GM23338 (cell line): ENCODE data around the gene AMIGO1. TPM values are rescaled to one million over a fixed set of nuclear protein-coding genes. Genes with fewer than 3 reads are reported as not detected.

Source experiments
- ATAC-seq: fragments of 200-7000 bp; cut with Tn5 transposase; 3 replicates; pipeline ENCODE4 v1.9.1; 2020
- DNase-seq: peaks from one replicate; pipeline ENCODE4 v3.0.0-alpha.2; 2015; ENCODE audit warnings: low spot score
- H2AFZ ChIP-seq: fragments of 200-600 bp; sonication (generic); 2 replicates; pipeline ENCODE4 v1.8.0; 2016; ENCODE audit warnings: antibody characterized with exemption, mild to moderate bottlenecking, moderate library complexity
- H3F3A ChIP-seq: fragments of 200-600 bp; sonication (generic); replicated peaks from 2 replicates; pipeline ENCODE4 v1.8.0; 2017; ENCODE audit warnings: antibody characterized with exemption, mixed run types, low read depth
- H3K27ac ChIP-seq: fragments of 200-600 bp; sonication (generic); 2 replicates; pipeline ENCODE4 v1.6.1; 2016; ENCODE audit warnings: low read depth
- H3K27me3 ChIP-seq: fragments of 200-600 bp; sonication (generic); 2 replicates; pipeline ENCODE4 v1.8.0; 2016; ENCODE audit warnings: mild to moderate bottlenecking, mixed run types, moderate library complexity; ENCODE audit not compliant: insufficient read depth
- H3K36me3 ChIP-seq: fragments of 200-600 bp; sonication (generic); 2 replicates; pipeline ENCODE4 v1.8.0; 2016; ENCODE audit warnings: mild to moderate bottlenecking; ENCODE audit not compliant: insufficient read depth
- H3K4me1 ChIP-seq: fragments of 200-600 bp; sonication (generic); 2 replicates; pipeline ENCODE4 v1.8.0; 2016; ENCODE audit warnings: mild to moderate bottlenecking, moderate library complexity; ENCODE audit not compliant: insufficient read depth
- H3K4me2 ChIP-seq: fragments of 200-600 bp; sonication (generic); 2 replicates; pipeline ENCODE4 v1.7.1; 2017; ENCODE audit warnings: mixed run types
- H3K4me3 ChIP-seq: fragments of 200-600 bp; sonication (generic); 2 replicates; pipeline ENCODE4 v1.6.1; 2016; ENCODE audit warnings: mixed run types
- H3K79me2 ChIP-seq: fragments of 200-600 bp; sonication (generic); replicated peaks from 2 replicates; pipeline ENCODE4 v1.8.0; 2017; ENCODE audit warnings: mild to moderate bottlenecking; ENCODE audit not compliant: insufficient read depth
- H3K9me2 ChIP-seq: fragments of 200-600 bp; sonication (generic); 2 replicates; pipeline ENCODE4 v1.8.0; 2017; ENCODE audit not compliant: insufficient read depth
- H4K20me1 ChIP-seq: fragments of 200-600 bp; sonication (generic); replicated peaks from 2 replicates; pipeline ENCODE4 v1.8.0; 2017; ENCODE audit warnings: mild to moderate bottlenecking; ENCODE audit not compliant: insufficient read depth
- H3K27ac Mint-ChIP-seq: 2 replicates; pipeline ENCODE4 v1.8.0; 2020; ENCODE audit warnings: inconsistent platforms, mild to moderate bottlenecking, moderate library complexity, mixed read lengths
- H3K27me3 Mint-ChIP-seq: 3 replicates; pipeline ENCODE4 v1.8.0; 2022; ENCODE audit warnings: low read depth, mild to moderate bottlenecking, moderate library complexity, mixed read lengths, inconsistent platforms; ENCODE audit not compliant: insufficient read depth, poor library complexity
- H3K36me3 Mint-ChIP-seq: 3 replicates; pipeline ENCODE4 v1.8.0; 2021; ENCODE audit warnings: low read depth, mild to moderate bottlenecking, inconsistent platforms, moderate library complexity, mixed read lengths
- H3K4me1 Mint-ChIP-seq: 3 replicates; pipeline ENCODE4 v1.8.0; 2020; ENCODE audit warnings: mild to moderate bottlenecking, inconsistent platforms, mixed read lengths
- H3K4me3 Mint-ChIP-seq: 3 replicates; pipeline ENCODE4 v1.8.0; 2021; ENCODE audit warnings: moderate library complexity, mild to moderate bottlenecking, inconsistent platforms, mixed read lengths
- H3K9me3 Mint-ChIP-seq: 3 replicates; pipeline ENCODE4 v1.8.0; 2020; ENCODE audit warnings: moderate library complexity, mild to moderate bottlenecking, inconsistent platforms, mixed read lengths
- CREB1 ChIP-seq: fragments of 250-450 bp; sonication (Bioruptor Pico); IDR thresholded peaks from 2 replicates; pipeline ENCODE4 v1.5.0; 2020; ENCODE audit warnings: low read depth, mild to moderate bottlenecking, moderate library complexity
- ETS1 ChIP-seq: IDR thresholded peaks from 2 replicates; pipeline ENCODE4 v1.6.1; 2016; ENCODE audit warnings: antibody characterized with exemption
- EZH2 ChIP-seq: fragments of 200-600 bp; sonication (generic); IDR thresholded peaks from one replicate; pipeline ENCODE4 v1.8.0; 2017; ENCODE audit warnings: antibody characterized with exemption, mild to moderate bottlenecking, low read depth; ENCODE audit not compliant: unreplicated experiment
- EZH2phosphoT487 ChIP-seq: fragments of 200-600 bp; sonication (generic); IDR thresholded peaks from one replicate; pipeline ENCODE4 v1.8.1; 2018; ENCODE audit warnings: antibody characterized with exemption; ENCODE audit not compliant: unreplicated experiment
- JUNB ChIP-seq: IDR thresholded peaks from one replicate; pipeline ENCODE4 v1.6.1; 2016; ENCODE audit warnings: antibody characterized with exemption; ENCODE audit not compliant: unreplicated experiment
- NANOG ChIP-seq: IDR thresholded peaks from 2 replicates; pipeline ENCODE4 v1.6.1; 2016; ENCODE audit warnings: antibody characterized with exemption, borderline replicate concordance
- POLR2AphosphoS5 ChIP-seq: IDR thresholded peaks from 2 replicates; pipeline ENCODE4 v1.6.1; 2016; ENCODE audit warnings: antibody characterized with exemption, low read depth
- STAT1 ChIP-seq: IDR thresholded peaks from one replicate; pipeline ENCODE4 v1.6.1; 2016; ENCODE audit warnings: antibody characterized with exemption; ENCODE audit not compliant: unreplicated experiment
- ZNF114 ChIP-seq: fragments of 250-450 bp; sonication (Bioruptor Pico); IDR thresholded peaks from 2 replicates; pipeline ENCODE4 v1.5.0; 2020; ENCODE audit warnings: mild to moderate bottlenecking, moderate library complexity
- ZNF331 ChIP-seq: fragments of 250-450 bp; sonication (Bioruptor Pico); IDR thresholded peaks from 2 replicates; pipeline ENCODE4 v1.5.0; 2020; ENCODE audit warnings: low read depth, mild to moderate bottlenecking, moderate library complexity
- ZNF462 ChIP-seq: fragments of 250-450 bp; sonication (Bioruptor Pico); IDR thresholded peaks from 2 replicates; pipeline ENCODE4 v1.5.0; 2020; ENCODE audit warnings: mild to moderate bottlenecking, moderate library complexity
- polyA plus RNA-seq: library from polyadenylated mRNA; unstranded; fragments of >200 nt; fragmentation: Nextera tagmentation; extraction: Ambion mirVana; gene quantifications from 2 replicates; pipeline ENCODE4 v1.2.1, GENCODE V29; 2016
- total RNA-seq: library from RNA; depleted of rRNA; stranded (reverse); fragments of >200 nt; shearing (Covaris generic); gene quantifications from 2 replicates; pipeline ENCODE4 v1.2.3, GENCODE V29; 2014
- TF ChIP-seq, protein P1 (sequence below), 2 experiments: fragments of 200-600 bp in 1 of 2; sonication (generic) in 1 of 2; conservative IDR thresholded peaks; 2 replicates each; pipeline versions ENCODE4 v1.5.1 to v1.6.1; 2016 to 2017; ENCODE audit warnings: antibody characterized with exemption in 2 of 2, low read depth in 2 of 2, mild to moderate bottlenecking in 2 of 2, moderate library complexity in 1 of 2
- TF ChIP-seq, protein P2 (sequence below): IDR thresholded peaks from one replicate; pipeline ENCODE4 v1.6.1; 2018; ENCODE audit warnings: antibody characterized with exemption; ENCODE audit not compliant: unreplicated experiment

AMIGO1 gene
- total and polyA plus RNA-seq, 2 experiments from 2014 or later: 0.53 to 3.8 TPM

DNA sequence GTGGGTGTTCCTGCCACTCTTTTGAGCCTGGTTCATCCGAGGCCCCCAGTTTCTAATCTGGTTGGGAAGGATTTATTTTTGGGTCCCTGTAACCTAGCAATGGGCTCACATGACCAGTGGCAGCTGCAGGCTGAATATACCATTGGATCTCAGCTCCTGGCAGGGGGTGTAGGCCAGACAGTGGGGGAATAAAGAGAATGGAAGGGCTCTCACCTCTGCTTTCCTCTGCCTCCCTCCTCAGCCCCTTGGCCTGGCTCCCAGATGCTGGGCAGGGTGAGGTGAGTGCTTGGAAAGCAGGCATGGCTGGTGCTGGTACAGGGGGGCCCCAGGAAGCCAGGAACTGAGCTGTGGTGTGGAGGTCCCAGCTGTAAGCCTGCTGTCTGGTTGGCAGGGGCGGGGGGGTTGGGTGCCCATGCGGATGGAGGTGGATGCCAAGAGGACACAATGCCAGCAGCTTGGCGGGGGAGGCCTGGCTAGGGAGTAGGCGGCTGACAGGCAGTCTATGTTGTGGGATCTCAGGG is 26.5 kb upstream of the AMIGO1 start:
- DNase-seq: no peak
- Histone ChIP-seq H2AFZ (no peak overlapping the region), H3F3A (no peaks in the 10 kb centered on the region), H3K27ac (no peak overlapping the region), H3K36me3 (no peaks in the 10 kb centered on the region), H3K9me2 (no peaks in the 10 kb centered on the region), H3K79me2 (no peaks in the 10 kb centered on the region), H3K4me2 (no peak overlapping the region), H3K4me1 (peaks cover 4% of the 10 kb centered on the region; the same call in 1 of the 2 replicates), H3K4me3 (no peak overlapping the region), H4K20me1 (no peaks in the 10 kb centered on the region), H3K27me3 (no peaks in the 10 kb centered on the region)
- Mint-ChIP-seq H3K27me3 (peaks cover 7% of the 10 kb centered on the region), H3K36me3 (no peaks in the 10 kb centered on the region), H3K27ac (no peak overlapping the region), H3K4me3 (no peak overlapping the region), H3K4me1 (peaks cover 7% of the 10 kb centered on the region), H3K9me3 (no peaks in the 10 kb centered on the region)
- TF ChIP-seq ZNF114 (no peak), JUNB (no peak), CREB1 (CRISPR knock-in tag) (no peak), NANOG (no peak), POLR2AphosphoS5 (no peak), ZNF462 (CRISPR knock-in tag) (no peak), ZNF331 (no peak), STAT1 (no peak), ETS1 (no peak), EZH2 (no peak), EZH2phosphoT487 (no peak)
- TF ChIP-seq, protein P1, sequence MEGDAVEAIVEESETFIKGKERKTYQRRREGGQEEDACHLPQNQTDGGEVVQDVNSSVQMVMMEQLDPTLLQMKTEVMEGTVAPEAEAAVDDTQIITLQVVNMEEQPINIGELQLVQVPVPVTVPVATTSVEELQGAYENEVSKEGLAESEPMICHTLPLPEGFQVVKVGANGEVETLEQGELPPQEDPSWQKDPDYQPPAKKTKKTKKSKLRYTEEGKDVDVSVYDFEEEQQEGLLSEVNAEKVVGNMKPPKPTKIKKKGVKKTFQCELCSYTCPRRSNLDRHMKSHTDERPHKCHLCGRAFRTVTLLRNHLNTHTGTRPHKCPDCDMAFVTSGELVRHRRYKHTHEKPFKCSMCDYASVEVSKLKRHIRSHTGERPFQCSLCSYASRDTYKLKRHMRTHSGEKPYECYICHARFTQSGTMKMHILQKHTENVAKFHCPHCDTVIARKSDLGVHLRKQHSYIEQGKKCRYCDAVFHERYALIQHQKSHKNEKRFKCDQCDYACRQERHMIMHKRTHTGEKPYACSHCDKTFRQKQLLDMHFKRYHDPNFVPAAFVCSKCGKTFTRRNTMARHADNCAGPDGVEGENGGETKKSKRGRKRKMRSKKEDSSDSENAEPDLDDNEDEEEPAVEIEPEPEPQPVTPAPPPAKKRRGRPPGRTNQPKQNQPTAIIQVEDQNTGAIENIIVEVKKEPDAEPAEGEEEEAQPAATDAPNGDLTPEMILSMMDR (conservative IDR thresholded peaks at IDR 0.05; ENCODE audit: low read depth in 2 of 2): no peak
- TF ChIP-seq, protein P2, sequence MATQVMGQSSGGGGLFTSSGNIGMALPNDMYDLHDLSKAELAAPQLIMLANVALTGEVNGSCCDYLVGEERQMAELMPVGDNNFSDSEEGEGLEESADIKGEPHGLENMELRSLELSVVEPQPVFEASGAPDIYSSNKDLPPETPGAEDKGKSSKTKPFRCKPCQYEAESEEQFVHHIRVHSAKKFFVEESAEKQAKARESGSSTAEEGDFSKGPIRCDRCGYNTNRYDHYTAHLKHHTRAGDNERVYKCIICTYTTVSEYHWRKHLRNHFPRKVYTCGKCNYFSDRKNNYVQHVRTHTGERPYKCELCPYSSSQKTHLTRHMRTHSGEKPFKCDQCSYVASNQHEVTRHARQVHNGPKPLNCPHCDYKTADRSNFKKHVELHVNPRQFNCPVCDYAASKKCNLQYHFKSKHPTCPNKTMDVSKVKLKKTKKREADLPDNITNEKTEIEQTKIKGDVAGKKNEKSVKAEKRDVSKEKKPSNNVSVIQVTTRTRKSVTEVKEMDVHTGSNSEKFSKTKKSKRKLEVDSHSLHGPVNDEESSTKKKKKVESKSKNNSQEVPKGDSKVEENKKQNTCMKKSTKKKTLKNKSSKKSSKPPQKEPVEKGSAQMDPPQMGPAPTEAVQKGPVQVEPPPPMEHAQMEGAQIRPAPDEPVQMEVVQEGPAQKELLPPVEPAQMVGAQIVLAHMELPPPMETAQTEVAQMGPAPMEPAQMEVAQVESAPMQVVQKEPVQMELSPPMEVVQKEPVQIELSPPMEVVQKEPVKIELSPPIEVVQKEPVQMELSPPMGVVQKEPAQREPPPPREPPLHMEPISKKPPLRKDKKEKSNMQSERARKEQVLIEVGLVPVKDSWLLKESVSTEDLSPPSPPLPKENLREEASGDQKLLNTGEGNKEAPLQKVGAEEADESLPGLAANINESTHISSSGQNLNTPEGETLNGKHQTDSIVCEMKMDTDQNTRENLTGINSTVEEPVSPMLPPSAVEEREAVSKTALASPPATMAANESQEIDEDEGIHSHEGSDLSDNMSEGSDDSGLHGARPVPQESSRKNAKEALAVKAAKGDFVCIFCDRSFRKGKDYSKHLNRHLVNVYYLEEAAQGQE: no peak
- ATAC-seq: no peak
